ENCODE results near the gene SMURF2. TPM values are rescaled to one million over a fixed set of nuclear protein-coding genes. Genes with fewer than 3 reads are reported as not detected.
A peak's percentile ranks its signal among the peaks of the same experiment; 100 is the strongest.
"Not testable (repeated sequence)": the region's sequence is repeated elsewhere in the genome, so short reads cannot be mapped to it uniquely, and the experiment has no call there.

SMURF2 gene
- total RNA-seq, 1 experiment from 2014 or later = 8.0 TPM

DNA sequence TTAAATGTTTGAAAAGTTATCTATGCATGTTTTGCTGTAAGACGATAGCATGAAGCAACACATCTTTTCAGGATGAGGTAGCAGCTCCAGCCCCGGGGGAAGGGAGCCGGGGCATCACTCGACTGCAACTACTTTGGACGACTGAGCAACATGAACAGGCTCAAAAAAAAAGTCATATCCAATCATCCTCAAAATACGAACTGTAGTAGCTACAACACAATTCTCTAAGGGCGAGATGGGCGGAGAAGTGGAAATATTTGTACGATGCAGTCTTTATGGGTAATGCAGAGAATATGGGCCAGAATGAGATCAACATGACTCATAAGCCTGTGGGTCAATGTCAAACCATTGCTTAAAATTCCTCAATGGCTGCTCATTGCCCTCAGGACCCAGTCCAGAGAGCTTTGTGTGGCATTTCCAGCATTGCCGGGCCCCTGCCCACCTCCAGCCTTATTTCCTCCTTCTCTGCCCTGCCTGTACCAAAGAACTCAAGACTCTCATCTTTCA is 17.7 kb upstream of the SMURF2 start:
- Histone ChIP-seq H4K20me1 (ENCODE audit: insufficient read depth, low read depth, low read length) (no peaks in the 10 kb centered on the region), H3K9ac (ENCODE audit: low read length) (no peak overlapping the region), H3K9me2 (replicated peaks; ENCODE audit: insufficient read depth, low read length) (no peaks in the 10 kb centered on the region), H2AFZ (ENCODE audit: low read length) (no peak overlapping the region), H3K27me3 (ENCODE audit: low read length) (no peaks in the 10 kb centered on the region), H3K36me3 (ENCODE audit: insufficient read depth, low read length) (no peaks in the 10 kb centered on the region), H3K4me2 (ENCODE audit: low read depth, low read length, poor library complexity, severe bottlenecking) (no peak overlapping the region), H3K4me3 (ENCODE audit: low read length) (no peak overlapping the region), H3K27ac (ENCODE audit: low read length) (no peak overlapping the region), H3K9me3 (ENCODE audit: low read length) (no peaks in the 10 kb centered on the region), H3K79me2 (ENCODE audit: low read length) (no peaks in the 10 kb centered on the region), H3K4me1 (ENCODE audit: low read length) (no peaks in the 10 kb centered on the region)
- no peak for DNase-seq

DNA sequence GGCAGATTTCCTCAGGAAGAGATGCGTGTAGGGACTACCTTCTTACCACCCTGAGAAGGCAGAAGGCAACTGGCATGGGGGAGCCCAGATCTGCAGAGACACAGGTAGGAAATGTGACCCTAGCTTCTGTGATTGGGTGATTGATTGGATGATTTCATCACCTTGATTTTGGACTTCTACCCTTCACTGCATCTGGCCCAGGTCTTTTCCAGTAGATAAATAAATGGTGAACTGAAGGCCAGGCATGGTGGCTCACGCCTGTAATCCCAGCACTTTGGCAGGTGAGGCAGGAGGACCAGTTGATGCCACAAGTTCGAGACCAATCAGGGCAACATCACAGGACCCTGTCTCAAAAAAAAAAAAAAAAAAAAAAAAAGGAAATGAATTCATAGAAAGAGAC is 14.7 kb upstream of the SMURF2 start:
- H3K27me3 ChIP-seq (ENCODE audit: low read length) = no peaks in the 10 kb centered on the region
- H3K79me2 ChIP-seq (ENCODE audit: low read length) = no peaks in the 10 kb centered on the region
- no peaks in the 10 kb centered on the region for H4K20me1 ChIP-seq (ENCODE audit: insufficient read depth, low read depth, low read length)
- no peaks in the 10 kb centered on the region for H3K36me3 ChIP-seq (ENCODE audit: insufficient read depth, low read length)
- H3K9ac ChIP-seq (ENCODE audit: low read length) = no peak overlapping the region
- no peak overlapping the region for H3K4me2 ChIP-seq (ENCODE audit: low read depth, low read length, poor library complexity, severe bottlenecking)
- H3K4me3 ChIP-seq (ENCODE audit: low read length) = no peak overlapping the region
- no peaks in the 10 kb centered on the region for H3K9me2 ChIP-seq (replicated peaks; ENCODE audit: insufficient read depth, low read length)
- no peak for DNase-seq
- H3K27ac ChIP-seq (ENCODE audit: low read length) = no peak overlapping the region
- H3K4me1 ChIP-seq (ENCODE audit: low read length) = no peaks in the 10 kb centered on the region
- H2AFZ ChIP-seq (ENCODE audit: low read length) = no peak overlapping the region
- H3K9me3 ChIP-seq (ENCODE audit: low read length) = no peaks in the 10 kb centered on the region

DNA sequence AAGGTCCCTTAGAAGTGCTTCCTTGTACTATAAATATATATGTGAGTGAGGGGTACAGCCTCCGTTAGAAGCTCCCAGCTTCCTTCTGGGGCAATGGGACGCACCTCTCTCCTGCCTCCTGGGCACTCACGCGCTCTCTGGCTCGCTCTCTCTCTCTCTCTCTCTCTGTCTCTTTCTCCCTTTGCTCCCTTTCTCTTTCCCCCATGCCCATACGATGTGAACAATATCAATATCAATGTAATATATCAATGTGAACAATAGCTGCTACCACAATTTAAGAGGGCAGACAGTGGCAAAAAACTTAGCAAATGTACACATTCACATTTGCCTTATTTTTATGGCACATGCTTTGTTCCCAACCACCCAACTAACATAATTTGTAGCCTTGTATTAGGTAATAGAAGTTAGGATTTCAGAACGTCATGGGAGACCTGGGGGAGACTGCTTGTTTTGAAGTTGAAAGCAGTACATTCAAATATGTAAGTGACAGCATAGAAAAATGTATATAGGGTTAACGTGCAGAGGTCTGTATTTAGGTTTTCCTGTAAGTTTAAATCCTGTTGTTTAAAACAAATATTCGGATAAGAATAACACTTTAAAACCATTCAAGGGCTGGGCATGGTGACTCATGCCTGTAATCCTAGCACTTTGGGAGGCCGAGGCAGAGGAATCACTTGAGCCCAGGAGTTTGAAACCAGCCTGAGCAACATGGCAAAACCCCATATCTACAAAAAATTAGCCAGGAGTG is 8.9 kb upstream of the SMURF2 start:
- not testable (repeated sequence) for H3K4me1 ChIP-seq (ENCODE audit: low read length); H3K9me3 ChIP-seq (ENCODE audit: low read length); H3K36me3 ChIP-seq (ENCODE audit: insufficient read depth, low read length); H4K20me1 ChIP-seq (ENCODE audit: insufficient read depth, low read depth, low read length); H3K79me2 ChIP-seq (ENCODE audit: low read length); H3K27me3 ChIP-seq (ENCODE audit: low read length); H2AFZ ChIP-seq (ENCODE audit: low read length); H3K4me3 ChIP-seq (ENCODE audit: low read length); H3K9ac ChIP-seq (ENCODE audit: low read length); H3K27ac ChIP-seq (ENCODE audit: low read length); DNase-seq; H3K9me2 ChIP-seq (replicated peaks; ENCODE audit: insufficient read depth, low read length); H3K4me2 ChIP-seq (ENCODE audit: low read depth, low read length, poor library complexity, severe bottlenecking)

DNA sequence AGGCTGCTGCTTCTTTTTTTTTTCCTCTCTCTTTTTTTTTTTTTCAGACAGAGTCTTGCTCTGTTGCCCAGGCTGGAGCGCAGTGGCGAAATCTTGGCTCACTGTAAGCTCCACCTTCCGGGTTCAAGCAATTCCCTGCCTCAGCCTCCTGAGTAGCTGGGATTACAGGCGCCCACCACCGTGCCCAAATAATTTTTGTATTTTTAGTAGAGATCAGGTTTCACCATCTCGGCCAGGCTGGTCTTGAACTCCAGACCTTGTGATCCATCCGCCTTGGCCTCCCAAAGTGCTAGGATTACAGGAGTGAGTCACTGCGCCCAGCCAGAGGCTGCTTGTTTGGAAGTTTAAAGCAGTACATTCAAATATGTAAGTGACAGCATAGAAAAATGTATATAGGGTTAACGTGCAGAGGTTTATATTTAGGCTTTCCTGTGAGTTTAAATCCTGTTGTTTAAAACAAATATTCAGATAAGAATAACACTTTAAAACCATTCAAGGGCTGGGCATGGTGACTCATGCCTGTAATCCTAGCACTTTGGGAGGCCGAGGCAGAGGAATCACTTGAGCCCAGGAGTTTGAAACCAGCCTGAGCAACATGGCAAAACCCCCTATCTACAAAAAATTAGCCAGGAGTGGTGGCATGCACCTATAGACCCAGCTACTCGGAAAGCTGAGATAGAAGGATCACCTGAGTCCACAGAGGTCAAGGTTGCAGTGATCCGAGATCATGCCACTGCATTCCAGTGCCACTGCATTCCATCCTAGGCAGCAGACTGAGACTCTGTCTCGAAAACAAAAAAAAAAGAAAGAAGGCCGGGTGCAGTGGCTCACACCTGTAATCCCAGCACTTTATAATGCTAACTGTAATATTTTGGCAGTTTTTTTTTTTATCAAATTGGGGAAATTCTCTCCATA is 6.0 kb upstream of the SMURF2 start:
- not testable (repeated sequence) for H3K27ac ChIP-seq (ENCODE audit: low read length); H3K9me2 ChIP-seq (replicated peaks; ENCODE audit: insufficient read depth, low read length); H4K20me1 ChIP-seq (ENCODE audit: insufficient read depth, low read depth, low read length); H3K36me3 ChIP-seq (ENCODE audit: insufficient read depth, low read length); H3K4me2 ChIP-seq (ENCODE audit: low read depth, low read length, poor library complexity, severe bottlenecking); H3K4me3 ChIP-seq (ENCODE audit: low read length); H3K4me1 ChIP-seq (ENCODE audit: low read length); H3K9ac ChIP-seq (ENCODE audit: low read length); DNase-seq; H3K9me3 ChIP-seq (ENCODE audit: low read length); H2AFZ ChIP-seq (ENCODE audit: low read length); H3K27me3 ChIP-seq (ENCODE audit: low read length); H3K79me2 ChIP-seq (ENCODE audit: low read length)

DNA sequence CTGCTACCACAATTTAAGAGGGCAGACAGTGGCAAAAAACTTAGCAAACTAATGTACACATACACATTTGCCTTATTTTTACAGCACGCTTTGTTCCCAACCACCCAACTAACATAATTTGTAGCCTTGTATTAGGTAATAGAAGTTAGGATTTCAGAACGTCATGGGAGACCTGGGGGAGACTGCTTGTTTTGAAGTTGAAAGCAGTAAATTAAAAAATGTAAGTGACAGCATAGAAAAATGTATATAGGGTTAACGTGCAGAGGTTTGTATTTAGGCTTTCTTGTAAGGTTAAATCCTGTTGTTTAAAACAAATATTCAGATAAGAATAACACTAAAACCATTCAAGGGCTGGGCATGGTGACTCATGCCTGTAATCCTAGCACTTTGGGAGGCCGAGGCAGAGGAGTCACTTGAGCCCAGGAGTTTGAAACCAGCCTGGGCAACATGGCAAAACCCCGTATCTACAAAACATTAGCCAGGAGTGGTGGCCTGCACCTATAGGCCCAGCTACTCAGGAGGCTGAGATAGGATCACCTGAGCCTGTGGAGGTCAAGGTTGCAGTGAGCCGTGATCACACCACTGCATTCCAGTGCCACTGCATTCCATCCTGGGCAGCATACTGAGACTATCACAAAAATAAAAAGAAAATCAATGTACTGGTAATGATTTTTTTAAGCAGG is 2.3 kb upstream of the SMURF2 start:
- H3K79me2 ChIP-seq (ENCODE audit: low read length); H3K4me3 ChIP-seq (ENCODE audit: low read length); H3K36me3 ChIP-seq (ENCODE audit: insufficient read depth, low read length); H2AFZ ChIP-seq (ENCODE audit: low read length); H3K27me3 ChIP-seq (ENCODE audit: low read length); H4K20me1 ChIP-seq (ENCODE audit: insufficient read depth, low read depth, low read length); H3K4me2 ChIP-seq (ENCODE audit: low read depth, low read length, poor library complexity, severe bottlenecking); H3K9ac ChIP-seq (ENCODE audit: low read length); H3K9me2 ChIP-seq (replicated peaks; ENCODE audit: insufficient read depth, low read length); H3K9me3 ChIP-seq (ENCODE audit: low read length); DNase-seq; H3K27ac ChIP-seq (ENCODE audit: low read length): not testable (repeated sequence)
- peaks cover 21% of the 10 kb centered on the region for H3K4me1 ChIP-seq (ENCODE audit: low read length)

DNA sequence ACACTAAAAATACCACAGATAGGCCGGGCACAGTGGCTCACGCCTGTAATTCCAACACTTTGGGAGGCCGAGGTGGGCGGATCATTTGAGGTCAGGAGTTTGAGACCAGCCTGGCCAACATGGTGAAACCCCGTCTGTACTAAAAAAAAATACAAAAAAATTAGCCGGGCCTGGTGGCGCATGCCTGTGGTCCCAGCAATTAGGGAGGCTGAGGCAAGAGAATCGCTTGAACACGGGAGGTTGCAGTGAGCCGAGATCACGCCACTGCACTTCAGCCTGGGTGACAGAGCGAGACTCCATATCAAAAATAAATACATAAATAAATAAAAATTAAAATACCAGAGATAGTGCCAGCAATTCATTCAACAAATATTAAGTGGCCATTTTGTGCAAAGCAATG is 1.7 kb upstream of the SMURF2 start:
- not testable (repeated sequence) for H3K36me3 ChIP-seq (ENCODE audit: insufficient read depth, low read length); DNase-seq; H3K27me3 ChIP-seq (ENCODE audit: low read length); H3K4me3 ChIP-seq (ENCODE audit: low read length); H3K79me2 ChIP-seq (ENCODE audit: low read length); H3K9me2 ChIP-seq (replicated peaks; ENCODE audit: insufficient read depth, low read length); H4K20me1 ChIP-seq (ENCODE audit: insufficient read depth, low read depth, low read length); H2AFZ ChIP-seq (ENCODE audit: low read length); H3K9me3 ChIP-seq (ENCODE audit: low read length); H3K4me2 ChIP-seq (ENCODE audit: low read depth, low read length, poor library complexity, severe bottlenecking); H3K9ac ChIP-seq (ENCODE audit: low read length); H3K27ac ChIP-seq (ENCODE audit: low read length)
- H3K4me1 ChIP-seq (ENCODE audit: low read length) = peaks cover 21% of the 10 kb centered on the region

DNA sequence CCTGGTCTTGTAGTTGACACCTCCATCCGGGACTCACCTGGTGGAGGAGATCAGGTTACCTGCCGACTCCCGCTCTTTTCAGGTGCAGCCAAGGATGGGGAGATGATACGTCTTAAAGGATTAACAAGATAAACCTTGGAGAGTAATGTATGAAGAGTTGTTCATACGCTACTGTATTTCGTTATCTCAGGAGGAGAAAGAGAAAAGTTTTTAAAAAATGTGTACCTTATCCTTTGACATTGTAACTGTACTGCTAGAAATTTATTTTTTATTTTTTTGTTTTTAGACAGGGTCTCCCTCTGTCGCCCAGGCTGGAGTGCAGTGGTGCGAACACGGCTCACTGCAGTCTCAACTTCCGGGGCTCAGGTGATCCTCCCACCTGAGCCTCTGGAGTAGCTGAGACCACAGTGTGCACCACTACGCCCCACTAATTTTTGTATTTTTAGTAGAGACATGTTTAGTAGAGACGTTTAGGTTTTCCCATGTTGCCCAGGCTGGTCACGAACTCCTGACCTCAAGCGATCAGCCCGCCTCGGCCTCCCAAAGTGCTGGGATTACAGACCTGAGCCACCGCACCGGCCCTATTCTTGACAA is 764 bp upstream of the SMURF2 start:
- Histone ChIP-seq H3K79me2 (ENCODE audit: low read length) (peaks cover 5% of the 10 kb centered on the region; the same call in 1 of the 2 replicates), H3K27ac (ENCODE audit: low read length) (no peak overlapping the region), H3K4me3 (ENCODE audit: low read length) (peak overlapping the region; percentile 82), H3K4me2 (ENCODE audit: low read depth, low read length, poor library complexity, severe bottlenecking) (peak overlapping the region; percentile 100), H3K9ac (ENCODE audit: low read length) (peak overlapping the region; percentile 67), H3K36me3 (ENCODE audit: insufficient read depth, low read length) (no peaks in the 10 kb centered on the region), H4K20me1 (ENCODE audit: insufficient read depth, low read depth, low read length) (peaks cover 8% of the 10 kb centered on the region; the same call in 1 of the 2 replicates), H3K9me3 (ENCODE audit: low read length) (no peaks in the 10 kb centered on the region), H3K9me2 (replicated peaks; ENCODE audit: insufficient read depth, low read length) (no peaks in the 10 kb centered on the region), H2AFZ (ENCODE audit: low read length) (peak overlapping the region; percentile 100), H3K27me3 (ENCODE audit: low read length) (no peaks in the 10 kb centered on the region), H3K4me1 (ENCODE audit: low read length) (peaks cover 21% of the 10 kb centered on the region)
- DNase-seq = no peak

DNA sequence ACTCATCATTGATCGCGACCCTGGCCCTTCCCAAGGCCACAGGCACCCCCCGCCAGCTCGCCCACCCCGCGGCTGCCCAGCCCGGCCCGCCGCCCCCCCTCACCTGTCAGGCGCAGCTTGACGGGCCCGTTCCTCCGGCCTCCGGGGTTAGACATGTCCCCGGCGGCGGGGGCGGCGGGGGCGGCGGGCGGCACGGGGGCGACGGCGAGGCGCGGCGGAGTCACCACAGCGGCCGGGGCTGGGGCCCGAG is 456 bp downstream of the SMURF2 start:
- no peak overlapping the region for H3K27ac ChIP-seq (ENCODE audit: low read length)
- H3K4me1 ChIP-seq (ENCODE audit: low read length) = peaks cover 21% of the 10 kb centered on the region
- peak overlapping the region; percentile 67; the same call in 1 of the 2 replicates for H2AFZ ChIP-seq (ENCODE audit: low read length)
- peaks cover 15% of the 10 kb centered on the region; the same call in 1 of the 2 replicates for H4K20me1 ChIP-seq (ENCODE audit: insufficient read depth, low read depth, low read length)
- no peaks in the 10 kb centered on the region for H3K36me3 ChIP-seq (ENCODE audit: insufficient read depth, low read length)
- no peak for DNase-seq
- H3K9ac ChIP-seq (ENCODE audit: low read length) = peak overlapping the region; percentile 75
- H3K9me3 ChIP-seq (ENCODE audit: low read length) = no peaks in the 10 kb centered on the region
- peaks cover 5% of the 10 kb centered on the region; the same call in 1 of the 2 replicates for H3K79me2 ChIP-seq (ENCODE audit: low read length)
- no peaks in the 10 kb centered on the region for H3K27me3 ChIP-seq (ENCODE audit: low read length)
- H3K9me2 ChIP-seq (replicated peaks; ENCODE audit: insufficient read depth, low read length) = no peaks in the 10 kb centered on the region
- peak overlapping the region; percentile 76 for H3K4me2 ChIP-seq (ENCODE audit: low read depth, low read length, poor library complexity, severe bottlenecking)
- peak overlapping the region; percentile 82 for H3K4me3 ChIP-seq (ENCODE audit: low read length)

Measured in Karpas-422 (cell line).